HepG2 (cell line): Measurements from ENCODE around the gene ALOX5AP. TPM values are rescaled to one million over a fixed set of nuclear protein-coding genes. Genes with fewer than 3 reads are reported as not detected.

ENCODE experiments used
- ATAC-seq: fragments of 200-7000 bp; cut with Tn5 transposase; 3 replicates; pipeline ENCODE4 v1.9.1; 2020; ENCODE audit warnings: mild to moderate bottlenecking, moderate library complexity
- BruUV-seq: library from RNA; stranded (reverse); fragments of 400-500 nt; replicated peaks from 2 replicates; lab custom pipeline; 2021; lab: Mats Ljungman, UMichigan
- CTCF ChIA-PET: fragments of 300-600 bp; formaldehyde crosslinking; extraction: SDS; loops from one replicate; lab custom pipeline; 2021; ENCODE audit warnings: low total read pairs, inconsistent platforms, low intra/inter-chr PET ratio; lab: Yijun Ruan, JAX
- POLR2A ChIA-PET: fragments of 350-600 bp; sonication (Branson Sonifier 250); formaldehyde crosslinking; loops from one replicate; lab custom pipeline; 2020; ENCODE audit warnings: antibody characterized with exemption, inconsistent platforms; lab: Yijun Ruan, JAX
- DNase-seq: peaks from one replicate; pipeline ENCODE4 v3.0.0-alpha.2; 2015; ENCODE audit warnings: low spot score
- FAIRE-seq: peaks from 3 replicates; lab custom pipeline; 2011; peaks lifted over from hg19 to GRCh38; lab: Jason Lieb, UNC
- H2AFZ ChIP-seq: one replicate; pipeline ENCODE4 v1.6.1; 2011; ENCODE audit warnings: low read length, inconsistent platforms
- H3K27ac ChIP-seq: fragments of 300-600 bp; 3 replicates; pipeline ENCODE4 v1.8.0; 2011; ENCODE audit warnings: mixed run types, mild to moderate bottlenecking, mixed read lengths, low read length, inconsistent platforms; ENCODE audit not compliant: insufficient read depth; ENCODE audit errors: extremely low read length
- H3K27me3 ChIP-seq, 2 experiments: fragments of 200-600 bp in 1 of 2; 2 replicates in 1 of 2; 3 replicates in 1 of 2; pipeline versions ENCODE4 v1.6.0 to v1.8.0; 2011; ENCODE audit warnings: low read length in 2 of 2, mild to moderate bottlenecking in 2 of 2, moderate library complexity in 2 of 2, inconsistent platforms in 1 of 2; ENCODE audit not compliant: insufficient read depth in 2 of 2, control insufficient read depth in 1 of 2
- H3K36me3 ChIP-seq, 2 experiments: fragments of 200-600 bp in 1 of 2; replicated peaks in 1 of 2; 2 replicates in 1 of 2; 3 replicates in 1 of 2; pipeline versions ENCODE4 v1.5.1 to v1.8.0; 2011; ENCODE audit warnings: low read length in 2 of 2, inconsistent platforms in 1 of 2; ENCODE audit not compliant: insufficient read depth in 2 of 2, control insufficient read depth in 1 of 2
- H3K4me1 ChIP-seq: 2 replicates; pipeline ENCODE4 v1.5.1; 2012; ENCODE audit warnings: low read length, inconsistent platforms; ENCODE audit not compliant: insufficient read depth
- H3K4me2 ChIP-seq: 2 replicates; pipeline ENCODE4 v1.6.0; 2011; ENCODE audit warnings: low read depth, low read length, inconsistent platforms
- H3K4me3 ChIP-seq, 3 experiments: fragments of 200-600 bp in 1 of 3; sonication (generic), shearing (Covaris generic) in 1 of 3; replicated peaks in 1 of 3; 2 replicates each; pipeline ENCODE4 v1.5.1; 2011 to 2016; ENCODE audit warnings: low read length in 3 of 3, inconsistent platforms in 2 of 3, low read depth in 2 of 3, mild to moderate bottlenecking in 2 of 3, control low read depth in 1 of 3, mixed read lengths in 1 of 3; ENCODE audit not compliant: insufficient read depth in 1 of 3
- H3K79me2 ChIP-seq: one replicate; pipeline ENCODE4 v1.6.1; 2011; ENCODE audit warnings: low read length, inconsistent platforms; ENCODE audit not compliant: insufficient read depth
- H3K9ac ChIP-seq: 2 replicates; pipeline ENCODE4 v1.6.0; 2011; ENCODE audit warnings: mild to moderate bottlenecking, low read depth, low read length, inconsistent platforms; ENCODE audit not compliant: insufficient read depth
- H3K9me3 ChIP-seq: 2 replicates; pipeline ENCODE4 v1.5.1; 2012; ENCODE audit warnings: mild to moderate bottlenecking, low read length
- H4K20me1 ChIP-seq: 2 replicates; pipeline ENCODE4 v1.6.0; 2011; ENCODE audit warnings: inconsistent platforms, mild to moderate bottlenecking, low read length, moderate library complexity; ENCODE audit not compliant: insufficient read depth
- BORCS8-MEF2B ChIP-seq: sonication (generic); formaldehyde crosslinking; IDR thresholded peaks from 2 replicates; pipeline ENCODE4 v1.8.0; 2022; ENCODE audit warnings: mild to moderate bottlenecking, missing genetic modification reagents
- PAWR ChIP-seq: sonication (generic); formaldehyde crosslinking; IDR thresholded peaks from 2 replicates; pipeline ENCODE4 v1.4.0; 2020; ENCODE audit warnings: missing genetic modification reagents, mild to moderate bottlenecking, borderline replicate concordance
- SMAD1 ChIP-seq: sonication (generic); formaldehyde crosslinking; IDR thresholded peaks from 2 replicates; pipeline ENCODE4 v1.4.0; 2020; ENCODE audit warnings: missing genetic modification reagents, low read depth, mild to moderate bottlenecking, borderline replicate concordance
- SP140L ChIP-seq: sonication (generic); formaldehyde crosslinking; IDR thresholded peaks from 2 replicates; pipeline ENCODE4 v1.4.0; 2020; ENCODE audit warnings: missing genetic modification reagents, borderline replicate concordance
- ZNF329 ChIP-seq: sonication (generic); formaldehyde crosslinking; IDR thresholded peaks from 2 replicates; pipeline ENCODE4 v1.9.0; 2021; ENCODE audit warnings: low read depth, mild to moderate bottlenecking, missing genetic modification reagents
- ZNF839 ChIP-seq: sonication (generic); formaldehyde crosslinking; IDR thresholded peaks from 2 replicates; pipeline ENCODE4 v1.4.0; 2020; ENCODE audit warnings: missing genetic modification reagents, mild to moderate bottlenecking, borderline replicate concordance
- WGBS: methylation state at CpG from one replicate; pipeline ENCODE4 v1.1.6; 2017; ENCODE audit warnings: low lambda C conversion rate; 5-methylcytosine and 5-hydroxymethylcytosine counted together
- in situ Hi-C: cut with HindIII; loops from 2 replicates; pipeline ENCODE4 v1.10.0; 2017; ENCODE audit warnings: low pct_unique_long_range_greater_than_20kb; ENCODE audit not compliant: extremely low pct_ligation_motif_present
- intact Hi-C: fragments of 100-400 bp; cut with micrococcal nuclease; formaldehyde crosslinking; loops from one replicate; pipeline ENCODE4 v1.10.0; 2022; ENCODE audit not compliant: unreplicated experiment
- polyA plus RNA-seq, 8 experiments: library from polyadenylated mRNA; depleted of rRNA in 3 of 8; stranded (reverse) in 7 of 8; unstranded in 1 of 8; fragments of >200 nt; fragmentation: Illumina TruSeq in 4 of 8; extraction: Trizol in 4 of 8; gene quantifications; 2 replicates each; pipeline versions ENCODE4 v1.2.1 to v1.2.3, GENCODE V29; 2011 to 2016; ENCODE audit warnings: low read depth in 4 of 8, missing spikeins in 1 of 8, mixed read lengths in 1 of 8; ENCODE audit not compliant: insufficient read depth in 1 of 8
- total RNA-seq, 5 experiments: library from RNA; depleted of rRNA; stranded (reverse); fragments of >200 nt; fragmentation: Illumina TruSeq; extraction: Trizol; gene quantifications; 2 replicates each; pipeline ENCODE4 v1.2.3, GENCODE V29; 2016; ENCODE audit warnings: low read depth in 1 of 5
- TF ChIP-seq, protein P1 (sequence below): sonication (generic); formaldehyde crosslinking; conservative IDR thresholded peaks from 2 replicates; pipeline ENCODE4 v1.4.0; 2020; ENCODE audit warnings: missing genetic modification reagents
- TF ChIP-seq, protein P2 (sequence below): sonication (generic); formaldehyde crosslinking; IDR thresholded peaks from 2 replicates; pipeline ENCODE4 v1.4.0; 2020; ENCODE audit warnings: mild to moderate bottlenecking, missing genetic modification reagents
- TF ChIP-seq, protein P3 (sequence below): sonication (generic); formaldehyde crosslinking; IDR thresholded peaks from 2 replicates; pipeline ENCODE4 v1.4.0; 2020; ENCODE audit warnings: missing genetic modification reagents, borderline replicate concordance
- TF ChIP-seq, protein P4 (sequence below): sonication (generic); formaldehyde crosslinking; IDR thresholded peaks from 2 replicates; pipeline ENCODE4 v1.8.1; 2023; ENCODE audit warnings: mild to moderate bottlenecking, moderate library complexity, missing genetic modification reagents

ALOX5AP gene
- total and polyA plus RNA-seq, 2 of the 13 experiments (the other 11 are each of a cell fraction or from before 2014, with no cell fraction given), result 0.97 to 1.2 TPM

DNA sequence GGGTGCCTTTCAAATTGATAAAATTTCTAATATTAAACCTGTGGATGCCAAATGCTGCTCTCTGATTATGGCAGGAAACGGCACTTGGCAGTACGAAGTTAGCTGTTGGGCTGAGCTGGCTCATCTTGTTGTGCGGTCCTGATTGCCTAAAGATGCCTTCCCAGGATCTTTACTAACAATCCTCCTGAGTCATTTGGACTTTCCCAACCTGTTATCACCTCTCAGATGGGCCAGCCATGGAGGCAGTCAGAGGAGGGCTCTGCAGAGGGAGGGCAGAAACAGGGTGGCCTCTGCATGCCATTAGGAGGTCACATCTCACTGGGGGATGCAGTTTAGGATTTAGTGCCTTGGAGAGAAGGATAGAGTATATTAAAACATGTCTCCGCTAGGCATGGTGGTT lies 27.3 kb downstream of the ALOX5AP start:
- no peak overlapping the region for H3K4me3 ChIP-seq
- H3K36me3 ChIP-seq, result no peaks in the 10 kb centered on the region
- H4K20me1 ChIP-seq, result no peaks in the 10 kb centered on the region
- no peak for ATAC-seq
- intact Hi-C loops (no loop called here), in situ Hi-C loops (loop anchor here (10.0 kb wide), 1 partner anchor 282 kb away; no protein-coding TSS in a partner anchor)
- CTCF ChIA-PET, result no interaction called here
- DNase-seq, result no peak
- H3K4me2 ChIP-seq, result no peak overlapping the region
- POLR2A ChIA-PET, result no interaction called here
- H3K9ac ChIP-seq, result no peak overlapping the region
- no peak overlapping the region for H2AFZ ChIP-seq
- no TSS peak for BruUV-seq
- peaks cover 0 to 1% of the 10 kb centered on the region in 2 experiments; a peak in 1 of 5 replicates for H3K27me3 ChIP-seq
- H3K4me1 ChIP-seq, result peaks cover 18% of the 10 kb centered on the region
- FAIRE-seq, result no peak
- H3K79me2 ChIP-seq, result no peaks in the 10 kb centered on the region
- no peaks in the 10 kb centered on the region for H3K9me3 ChIP-seq
- WGBS, result 84% methylated on average over 4 of the region's 4 CpGs
- no peak overlapping the region for H3K27ac ChIP-seq
- TF ChIP-seq, protein P1, sequence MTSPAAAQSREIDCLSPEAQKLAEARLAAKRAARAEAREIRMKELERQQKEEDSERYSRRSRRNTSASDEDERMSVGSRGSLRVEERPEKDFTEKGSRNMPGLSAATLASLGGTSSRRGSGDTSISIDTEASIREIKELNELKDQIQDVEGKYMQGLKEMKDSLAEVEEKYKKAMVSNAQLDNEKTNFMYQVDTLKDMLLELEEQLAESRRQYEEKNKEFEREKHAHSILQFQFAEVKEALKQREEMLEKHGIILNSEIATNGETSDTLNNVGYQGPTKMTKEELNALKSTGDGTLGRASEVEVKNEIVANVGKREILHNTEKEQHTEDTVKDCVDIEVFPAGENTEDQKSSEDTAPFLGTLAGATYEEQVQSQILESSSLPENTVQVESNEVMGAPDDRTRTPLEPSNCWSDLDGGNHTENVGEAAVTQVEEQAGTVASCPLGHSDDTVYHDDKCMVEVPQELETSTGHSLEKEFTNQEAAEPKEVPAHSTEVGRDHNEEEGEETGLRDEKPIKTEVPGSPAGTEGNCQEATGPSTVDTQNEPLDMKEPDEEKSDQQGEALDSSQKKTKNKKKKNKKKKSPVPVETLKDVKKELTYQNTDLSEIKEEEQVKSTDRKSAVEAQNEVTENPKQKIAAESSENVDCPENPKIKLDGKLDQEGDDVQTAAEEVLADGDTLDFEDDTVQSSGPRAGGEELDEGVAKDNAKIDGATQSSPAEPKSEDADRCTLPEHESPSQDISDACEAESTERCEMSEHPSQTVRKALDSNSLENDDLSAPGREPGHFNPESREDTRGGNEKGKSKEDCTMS (CRISPR knock-in tag), result no peak
- TF ChIP-seq SP140L (CRISPR knock-in tag) (no peak), BORCS8-MEF2B (CRISPR knock-in tag) (no peak), ZNF329 (no peak), PAWR (CRISPR knock-in tag) (no peak), ZNF839 (CRISPR knock-in tag) (no peak), SMAD1 (no peak)
- TF ChIP-seq, protein P2, sequence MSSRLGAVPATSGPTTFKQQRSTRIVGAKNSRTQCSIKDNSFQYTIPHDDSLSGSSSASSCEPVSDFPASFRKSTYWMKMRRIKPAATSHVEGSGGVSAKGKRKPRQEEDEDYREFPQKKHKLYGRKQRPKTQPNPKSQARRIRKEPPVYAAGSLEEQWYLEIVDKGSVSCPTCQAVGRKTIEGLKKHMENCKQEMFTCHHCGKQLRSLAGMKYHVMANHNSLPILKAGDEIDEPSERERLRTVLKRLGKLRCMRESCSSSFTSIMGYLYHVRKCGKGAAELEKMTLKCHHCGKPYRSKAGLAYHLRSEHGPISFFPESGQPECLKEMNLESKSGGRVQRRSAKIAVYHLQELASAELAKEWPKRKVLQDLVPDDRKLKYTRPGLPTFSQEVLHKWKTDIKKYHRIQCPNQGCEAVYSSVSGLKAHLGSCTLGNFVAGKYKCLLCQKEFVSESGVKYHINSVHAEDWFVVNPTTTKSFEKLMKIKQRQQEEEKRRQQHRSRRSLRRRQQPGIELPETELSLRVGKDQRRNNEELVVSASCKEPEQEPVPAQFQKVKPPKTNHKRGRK (CRISPR knock-in tag), result no peak
- TF ChIP-seq, protein P3, sequence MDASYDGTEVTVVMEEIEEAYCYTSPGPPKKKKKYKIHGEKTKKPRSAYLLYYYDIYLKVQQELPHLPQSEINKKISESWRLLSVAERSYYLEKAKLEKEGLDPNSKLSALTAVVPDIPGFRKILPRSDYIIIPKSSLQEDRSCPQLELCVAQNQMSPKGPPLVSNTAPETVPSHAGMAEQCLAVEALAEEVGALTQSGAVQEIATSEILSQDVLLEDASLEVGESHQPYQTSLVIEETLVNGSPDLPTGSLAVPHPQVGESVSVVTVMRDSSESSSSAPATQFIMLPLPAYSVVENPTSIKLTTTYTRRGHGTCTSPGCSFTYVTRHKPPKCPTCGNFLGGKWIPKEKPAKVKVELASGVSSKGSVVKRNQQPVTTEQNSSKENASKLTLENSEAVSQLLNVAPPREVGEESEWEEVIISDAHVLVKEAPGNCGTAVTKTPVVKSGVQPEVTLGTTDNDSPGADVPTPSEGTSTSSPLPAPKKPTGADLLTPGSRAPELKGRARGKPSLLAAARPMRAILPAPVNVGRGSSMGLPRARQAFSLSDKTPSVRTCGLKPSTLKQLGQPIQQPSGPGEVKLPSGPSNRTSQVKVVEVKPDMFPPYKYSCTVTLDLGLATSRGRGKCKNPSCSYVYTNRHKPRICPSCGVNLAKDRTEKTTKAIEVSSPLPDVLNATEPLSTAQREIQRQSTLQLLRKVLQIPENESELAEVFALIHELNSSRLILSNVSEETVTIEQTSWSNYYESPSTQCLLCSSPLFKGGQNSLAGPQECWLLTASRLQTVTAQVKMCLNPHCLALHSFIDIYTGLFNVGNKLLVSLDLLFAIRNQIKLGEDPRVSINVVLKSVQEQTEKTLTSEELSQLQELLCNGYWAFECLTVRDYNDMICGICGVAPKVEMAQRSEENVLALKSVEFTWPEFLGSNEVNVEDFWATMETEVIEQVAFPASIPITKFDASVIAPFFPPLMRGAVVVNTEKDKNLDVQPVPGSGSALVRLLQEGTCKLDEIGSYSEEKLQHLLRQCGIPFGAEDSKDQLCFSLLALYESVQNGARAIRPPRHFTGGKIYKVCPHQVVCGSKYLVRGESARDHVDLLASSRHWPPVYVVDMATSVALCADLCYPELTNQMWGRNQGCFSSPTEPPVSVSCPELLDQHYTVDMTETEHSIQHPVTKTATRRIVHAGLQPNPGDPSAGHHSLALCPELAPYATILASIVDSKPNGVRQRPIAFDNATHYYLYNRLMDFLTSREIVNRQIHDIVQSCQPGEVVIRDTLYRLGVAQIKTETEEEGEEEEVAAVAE (CRISPR knock-in tag), result no peak
- TF ChIP-seq, protein P4, sequence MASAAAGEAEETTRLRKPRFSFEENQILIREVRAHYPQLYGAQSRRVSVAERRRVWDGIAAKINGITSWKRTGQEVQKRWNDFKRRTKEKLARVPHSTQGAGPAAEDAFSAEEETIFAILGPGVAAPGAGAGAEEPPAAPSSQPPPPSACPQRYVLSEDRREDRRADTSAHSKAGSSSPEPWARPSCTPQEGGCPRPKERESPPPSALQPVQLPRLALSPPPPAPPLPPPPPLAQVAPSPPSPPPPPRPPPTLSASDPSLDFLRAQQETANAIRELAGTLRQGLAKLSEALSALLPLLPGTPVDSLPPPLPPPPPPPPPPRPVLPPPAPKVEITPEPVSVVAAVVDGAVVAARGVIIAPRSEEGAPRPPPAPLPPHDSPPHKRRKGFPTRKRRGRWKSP (CRISPR knock-in tag), result no peak
